Measurements from ENCODE around the gene PIH1D1.
"Not testable (repeated sequence)": the region's sequence is repeated elsewhere in the genome, so short reads cannot be mapped to it uniquely, and the experiment has no call there.

Gene PIH1D1

DNA sequence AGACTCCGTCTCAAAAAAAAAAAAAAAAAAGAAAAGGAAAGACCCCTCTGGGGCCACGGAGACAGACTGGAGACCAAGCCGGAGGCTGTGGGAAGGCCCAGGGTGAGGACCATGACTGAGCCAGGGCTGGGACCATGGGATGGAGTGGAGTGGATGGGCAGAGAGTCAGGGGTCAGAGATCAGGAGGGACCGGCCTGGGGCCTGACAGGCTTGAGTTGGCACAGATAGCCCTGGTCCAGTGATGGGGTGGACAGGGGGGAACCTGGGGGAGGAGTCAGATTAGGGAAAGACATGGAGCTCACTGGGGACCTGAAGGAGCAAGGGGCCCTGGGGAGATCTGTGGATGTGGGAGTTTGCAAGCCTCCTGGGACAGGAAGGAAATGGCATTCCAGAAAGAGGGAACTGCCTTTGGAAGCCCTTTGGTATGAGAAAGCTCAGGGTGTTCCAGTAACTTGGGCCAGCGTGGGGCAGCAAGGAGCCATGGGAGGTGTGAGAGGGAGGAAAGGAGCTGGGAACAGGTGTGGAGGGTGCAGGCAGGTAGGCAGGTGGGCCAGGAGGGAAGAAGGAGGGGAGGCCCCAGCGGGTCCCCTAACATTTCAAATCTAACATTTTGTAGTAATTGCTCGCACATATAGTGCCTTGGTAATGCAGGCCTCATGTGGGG is 29.5 kb upstream of the PIH1D1 start:
- H3K27me3 ChIP-seq (ENCODE audit: control insufficient read depth in 2 of 2, insufficient read depth in 2 of 2, low read length in 2 of 2), result no peaks in the 10 kb centered on the region
- no peaks in the 10 kb centered on the region for H3K4me1 ChIP-seq (ENCODE audit: control insufficient read depth in 2 of 2, insufficient read depth in 2 of 2, low read length in 2 of 2)
- H3K9me3 ChIP-seq (ENCODE audit: control insufficient read depth in 2 of 2, low read length in 2 of 2), result no peaks in the 10 kb centered on the region
- H3K36me3 ChIP-seq (ENCODE audit: control insufficient read depth in 2 of 2, insufficient read depth in 2 of 2, low read length in 2 of 2), result peaks cover 0 to 3% of the 10 kb centered on the region in 2 donors
- H3K27ac ChIP-seq (ENCODE audit: low read depth in 2 of 2, low read length in 2 of 2), result no peak overlapping the region
- no peak overlapping the region for H3K4me3 ChIP-seq (ENCODE audit: low read length in 2 of 2)
- no peak overlapping the region for H3K9ac ChIP-seq (ENCODE audit: low read depth in 1 of 2, low read length in 2 of 2)

DNA sequence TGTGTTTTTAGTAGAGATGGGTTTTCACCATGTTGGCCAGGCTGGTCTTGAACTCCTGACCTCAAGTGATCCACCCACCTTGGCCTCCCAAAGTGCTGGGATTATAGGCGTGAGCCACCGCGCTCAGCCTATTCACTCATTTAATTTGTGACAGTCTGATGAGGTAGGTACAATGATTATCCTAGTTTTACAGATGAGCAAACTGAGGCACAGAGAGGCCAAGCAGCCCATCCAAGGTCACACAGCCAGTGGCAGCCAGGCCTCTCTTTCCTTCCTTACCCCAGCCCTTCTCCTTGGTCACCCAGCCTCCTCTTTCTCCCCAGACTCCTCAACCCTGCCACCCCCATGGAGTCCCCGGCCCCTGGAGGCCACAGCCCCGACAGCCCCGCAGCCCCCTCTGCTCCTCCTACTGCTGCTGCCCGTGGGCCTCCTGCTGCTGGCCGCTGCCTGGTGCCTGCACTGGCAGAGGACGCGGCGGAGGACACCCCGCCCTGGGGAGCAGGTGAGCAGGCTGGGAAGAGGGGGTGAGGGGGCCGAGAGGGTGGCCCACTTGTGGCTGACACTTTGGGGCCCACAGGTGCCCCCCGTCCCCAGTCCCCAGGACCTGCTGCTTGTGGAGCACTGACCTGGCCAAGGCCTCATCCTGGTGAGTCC is 28.5 kb upstream of the PIH1D1 start:
- Histone ChIP-seq H3K9me3 (ENCODE audit: control insufficient read depth in 2 of 2, low read length in 2 of 2) (no peaks in the 10 kb centered on the region), H3K4me1 (ENCODE audit: control insufficient read depth in 2 of 2, insufficient read depth in 2 of 2, low read length in 2 of 2) (no peaks in the 10 kb centered on the region), H3K9ac (ENCODE audit: low read depth in 1 of 2, low read length in 2 of 2) (no peak overlapping the region), H3K27ac (ENCODE audit: low read depth in 2 of 2, low read length in 2 of 2) (no peak overlapping the region), H3K4me3 (ENCODE audit: low read length in 2 of 2) (no peak overlapping the region), H3K36me3 (ENCODE audit: control insufficient read depth in 2 of 2, insufficient read depth in 2 of 2, low read length in 2 of 2) (peaks cover 0 to 3% of the 10 kb centered on the region in 2 donors), H3K27me3 (ENCODE audit: control insufficient read depth in 2 of 2, insufficient read depth in 2 of 2, low read length in 2 of 2) (no peaks in the 10 kb centered on the region)

DNA sequence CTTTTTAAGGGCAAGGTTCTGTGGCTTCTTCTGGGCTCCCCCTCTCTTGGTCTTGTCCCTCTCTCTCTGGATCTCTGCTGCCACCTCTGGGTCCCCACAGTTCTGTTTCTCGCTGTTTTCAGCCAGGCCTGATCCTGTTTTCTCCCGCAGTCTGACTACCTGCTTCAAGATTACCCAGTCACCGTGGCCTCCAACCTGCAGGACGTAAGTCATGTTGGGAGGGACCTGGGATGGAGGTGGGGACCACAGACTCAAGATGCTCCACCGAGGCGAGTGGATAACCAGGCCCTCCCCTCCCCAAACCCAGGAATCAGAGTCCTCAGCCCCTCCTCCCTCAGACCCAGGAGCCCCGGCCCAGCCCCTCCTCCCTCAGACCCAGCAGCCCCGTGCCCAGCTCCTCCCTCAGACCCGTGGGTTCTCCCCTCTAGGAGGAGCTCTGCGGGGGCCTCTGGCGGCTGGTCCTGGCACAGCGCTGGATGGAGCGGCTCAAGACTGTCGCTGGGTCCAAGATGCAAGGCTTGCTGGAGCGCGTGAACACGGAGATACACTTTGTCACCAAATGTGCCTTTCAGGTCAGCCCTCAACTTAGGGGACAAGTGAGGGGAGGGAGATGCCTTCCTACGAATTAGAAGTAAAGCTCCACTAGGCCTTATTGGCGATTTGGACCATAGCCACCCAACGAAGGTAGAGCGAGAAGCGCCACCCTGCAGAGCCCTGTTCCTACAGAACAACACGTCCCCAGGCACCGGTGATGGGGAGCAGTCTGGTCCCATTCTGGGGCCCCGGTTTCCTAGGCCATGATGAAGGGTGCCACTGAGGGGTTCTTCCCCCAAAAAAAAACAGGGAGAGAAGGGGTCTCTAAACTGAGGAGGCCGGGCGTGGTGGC is 24.6 kb upstream of the PIH1D1 start:
- no peaks in the 10 kb centered on the region for H3K27me3 ChIP-seq (ENCODE audit: control insufficient read depth in 2 of 2, insufficient read depth in 2 of 2, low read length in 2 of 2)
- no peak overlapping the region for H3K27ac ChIP-seq (ENCODE audit: low read depth in 2 of 2, low read length in 2 of 2)
- no peak overlapping the region for H3K9ac ChIP-seq (ENCODE audit: low read depth in 1 of 2, low read length in 2 of 2)
- peaks cover 5 to 8% of the 10 kb centered on the region in 2 donors for H3K4me1 ChIP-seq (ENCODE audit: control insufficient read depth in 2 of 2, insufficient read depth in 2 of 2, low read length in 2 of 2)
- no peaks in the 10 kb centered on the region for H3K9me3 ChIP-seq (ENCODE audit: control insufficient read depth in 2 of 2, low read length in 2 of 2)
- H3K36me3 ChIP-seq (ENCODE audit: control insufficient read depth in 2 of 2, insufficient read depth in 2 of 2, low read length in 2 of 2), result peaks cover 0 to 3% of the 10 kb centered on the region in 2 donors
- peak overlapping the region in 1 of 2 donors; percentile 76 for H3K4me3 ChIP-seq (ENCODE audit: low read length in 2 of 2)

DNA sequence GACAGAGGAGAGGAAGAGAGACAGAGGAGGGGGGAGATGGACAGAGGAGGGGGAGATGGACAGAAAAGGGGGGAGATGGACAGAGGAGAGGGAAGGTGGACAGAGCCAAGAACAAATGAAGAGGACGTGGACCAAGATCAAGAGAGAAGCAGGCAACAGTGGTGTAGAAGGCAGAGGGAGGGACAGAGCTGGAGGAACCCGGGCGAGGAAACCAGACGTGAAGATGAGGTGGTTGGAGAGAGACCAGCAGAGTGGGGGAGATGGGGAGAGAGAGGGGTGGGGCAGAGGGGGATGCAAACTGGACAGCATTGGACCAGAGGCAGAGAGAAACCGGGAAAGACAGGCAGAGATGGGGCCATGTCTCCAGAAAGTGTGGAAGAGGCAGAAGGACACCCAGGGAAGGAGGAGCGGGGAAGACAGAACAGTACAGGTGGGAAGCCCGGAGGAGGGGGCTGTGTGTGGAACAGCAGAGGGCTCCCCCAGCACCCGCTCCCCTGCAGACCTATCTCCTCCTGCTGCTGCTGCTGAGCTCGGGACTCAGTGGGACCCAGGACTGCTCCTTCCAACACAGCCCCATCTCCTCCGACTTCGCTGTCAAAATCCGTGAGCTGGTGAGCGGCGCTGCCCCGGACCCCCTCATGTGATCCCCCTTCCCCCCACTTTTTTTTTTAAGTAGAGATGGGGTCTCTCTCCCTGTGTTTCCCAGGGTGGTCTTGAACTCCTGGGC is 23.7 kb upstream of the PIH1D1 start:
- H3K4me1 ChIP-seq (ENCODE audit: control insufficient read depth in 2 of 2, insufficient read depth in 2 of 2, low read length in 2 of 2), result peaks cover 5 to 8% of the 10 kb centered on the region in 2 donors
- peaks cover 0 to 5% of the 10 kb centered on the region in 2 donors for H3K36me3 ChIP-seq (ENCODE audit: control insufficient read depth in 2 of 2, insufficient read depth in 2 of 2, low read length in 2 of 2)
- H3K9ac ChIP-seq (ENCODE audit: low read depth in 1 of 2, low read length in 2 of 2), result peak overlapping the region; percentile 60 to 69
- peak overlapping the region; percentile 69 to 85 for H3K27ac ChIP-seq (ENCODE audit: low read depth in 2 of 2, low read length in 2 of 2)
- H3K9me3 ChIP-seq (ENCODE audit: control insufficient read depth in 2 of 2, low read length in 2 of 2), result no peaks in the 10 kb centered on the region
- H3K4me3 ChIP-seq (ENCODE audit: low read length in 2 of 2), result peak overlapping the region; percentile 76 to 78
- H3K27me3 ChIP-seq (ENCODE audit: control insufficient read depth in 2 of 2, insufficient read depth in 2 of 2, low read length in 2 of 2), result no peaks in the 10 kb centered on the region

DNA sequence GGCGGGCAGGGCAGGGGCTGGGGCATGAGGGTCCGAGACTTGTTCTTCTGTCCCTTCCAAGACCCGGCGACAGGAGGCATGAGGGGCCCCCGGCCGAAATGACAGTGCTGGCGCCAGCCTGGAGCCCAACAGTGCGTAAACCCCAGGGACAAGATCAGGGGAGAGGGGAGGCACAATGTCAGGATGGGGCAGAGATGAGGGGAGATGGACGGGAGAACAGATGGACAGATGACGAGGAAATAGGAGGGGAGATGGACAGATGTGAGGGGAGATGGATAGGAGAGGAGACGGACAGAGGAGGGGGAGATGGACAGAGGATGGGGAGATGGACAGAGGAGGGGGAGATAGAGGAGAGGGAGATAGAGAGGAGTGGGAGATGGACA is 22.9 kb upstream of the PIH1D1 start:
- H3K27me3 ChIP-seq (ENCODE audit: control insufficient read depth in 2 of 2, insufficient read depth in 2 of 2, low read length in 2 of 2), result no peaks in the 10 kb centered on the region
- peak overlapping the region; percentile 76 to 78 for H3K4me3 ChIP-seq (ENCODE audit: low read length in 2 of 2)
- peaks cover 9 to 10% of the 10 kb centered on the region in 2 donors for H3K4me1 ChIP-seq (ENCODE audit: control insufficient read depth in 2 of 2, insufficient read depth in 2 of 2, low read length in 2 of 2)
- peaks cover 0 to 3% of the 10 kb centered on the region in 2 donors for H3K36me3 ChIP-seq (ENCODE audit: control insufficient read depth in 2 of 2, insufficient read depth in 2 of 2, low read length in 2 of 2)
- no peaks in the 10 kb centered on the region for H3K9me3 ChIP-seq (ENCODE audit: control insufficient read depth in 2 of 2, low read length in 2 of 2)
- H3K27ac ChIP-seq (ENCODE audit: low read depth in 2 of 2, low read length in 2 of 2), result peak overlapping the region; percentile 69 to 85
- peak overlapping the region; percentile 60 to 69 for H3K9ac ChIP-seq (ENCODE audit: low read depth in 1 of 2, low read length in 2 of 2)

DNA sequence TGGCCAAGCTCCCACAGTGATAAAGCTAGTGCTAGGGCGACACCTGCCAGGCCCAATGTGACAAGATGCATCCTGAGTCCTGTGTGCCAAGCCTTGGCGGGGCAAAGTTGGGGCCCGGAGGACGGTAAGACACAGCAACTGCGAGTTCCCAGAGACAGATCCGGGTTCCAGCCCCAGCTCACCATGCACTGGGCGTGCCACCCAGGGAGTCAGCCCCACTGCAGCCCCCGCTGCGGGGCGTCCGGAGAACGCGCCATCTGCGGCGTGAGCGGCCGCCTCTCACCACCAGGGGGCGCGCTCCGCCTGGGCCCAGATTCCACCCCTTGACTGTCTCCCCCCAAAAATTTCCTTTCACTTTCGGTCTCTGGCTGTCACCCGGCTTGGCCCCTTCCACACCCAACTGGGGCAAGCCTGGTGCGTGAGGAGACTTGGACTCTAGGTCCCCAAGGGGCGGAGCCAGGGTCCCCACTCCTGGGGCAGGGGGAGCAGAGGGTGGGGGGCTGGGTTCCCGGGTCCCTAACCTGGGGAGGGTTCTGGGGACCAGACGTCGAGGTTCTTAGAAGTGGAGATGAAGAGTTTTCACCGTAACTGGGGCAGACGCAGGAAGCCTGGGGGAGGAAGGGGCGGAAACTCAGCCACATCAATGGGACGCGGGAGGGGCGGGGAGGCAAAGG is 22.4 kb upstream of the PIH1D1 start, which contains the start of gene FLT3LG:
Gene FLT3LG, plus strand, starts transcription at position 348 of the 674 bp plus-strand sequence. CDS start 425 bp downstream, outside the sequence.
- H3K36me3 ChIP-seq (ENCODE audit: control insufficient read depth in 2 of 2, insufficient read depth in 2 of 2, low read length in 2 of 2), result peaks cover 0 to 3% of the 10 kb centered on the region in 2 donors
- peak within 1 kb of the TSS; percentile 69 to 85 for H3K27ac ChIP-seq (ENCODE audit: low read depth in 2 of 2, low read length in 2 of 2)
- peak within 1 kb of the TSS; percentile 60 to 69 for H3K9ac ChIP-seq (ENCODE audit: low read depth in 1 of 2, low read length in 2 of 2)
- H3K4me3 ChIP-seq (ENCODE audit: low read length in 2 of 2), result peak within 1 kb of the TSS; percentile 76 to 78
- H3K9me3 ChIP-seq (ENCODE audit: control insufficient read depth in 2 of 2, low read length in 2 of 2), result no peaks in the 10 kb centered on the region
- H3K27me3 ChIP-seq (ENCODE audit: control insufficient read depth in 2 of 2, insufficient read depth in 2 of 2, low read length in 2 of 2), result no peaks in the 10 kb centered on the region
- peaks cover 9 to 10% of the 10 kb centered on the region in 2 donors for H3K4me1 ChIP-seq (ENCODE audit: control insufficient read depth in 2 of 2, insufficient read depth in 2 of 2, low read length in 2 of 2)

DNA sequence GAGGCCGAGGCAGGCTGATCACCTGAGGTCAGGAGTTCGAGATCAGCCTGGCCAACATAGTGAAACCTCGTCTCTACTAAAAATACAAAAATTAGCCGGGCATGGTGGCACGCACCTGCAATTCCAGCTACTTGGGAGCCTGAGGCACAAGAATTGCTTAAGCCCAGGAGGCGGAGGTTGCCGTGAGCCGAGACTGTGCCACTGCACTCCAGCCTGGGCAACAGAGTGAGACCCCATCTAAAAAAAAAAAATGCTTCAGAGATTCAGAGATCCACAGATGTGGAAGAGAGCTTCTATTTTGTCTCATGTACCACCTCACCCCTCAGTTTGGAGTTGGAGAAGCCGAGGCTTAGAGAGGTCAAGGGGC is 21.9 kb upstream of the PIH1D1 start:
- Histone ChIP-seq H3K4me3 (ENCODE audit: low read length in 2 of 2) (peak overlapping the region; percentile 76 to 78), H3K9ac (ENCODE audit: low read depth in 1 of 2, low read length in 2 of 2) (peak overlapping the region; percentile 47 to 69), H3K4me1 (ENCODE audit: control insufficient read depth in 2 of 2, insufficient read depth in 2 of 2, low read length in 2 of 2) (peaks cover 12 to 13% of the 10 kb centered on the region in 2 donors), H3K27ac (ENCODE audit: low read depth in 2 of 2, low read length in 2 of 2) (peak overlapping the region; percentile 69 to 85)
- not testable (repeated sequence) for H3K36me3 ChIP-seq (ENCODE audit: control insufficient read depth in 2 of 2, insufficient read depth in 2 of 2, low read length in 2 of 2); H3K9me3 ChIP-seq (ENCODE audit: control insufficient read depth in 2 of 2, low read length in 2 of 2); H3K27me3 ChIP-seq (ENCODE audit: control insufficient read depth in 2 of 2, insufficient read depth in 2 of 2, low read length in 2 of 2)

DNA sequence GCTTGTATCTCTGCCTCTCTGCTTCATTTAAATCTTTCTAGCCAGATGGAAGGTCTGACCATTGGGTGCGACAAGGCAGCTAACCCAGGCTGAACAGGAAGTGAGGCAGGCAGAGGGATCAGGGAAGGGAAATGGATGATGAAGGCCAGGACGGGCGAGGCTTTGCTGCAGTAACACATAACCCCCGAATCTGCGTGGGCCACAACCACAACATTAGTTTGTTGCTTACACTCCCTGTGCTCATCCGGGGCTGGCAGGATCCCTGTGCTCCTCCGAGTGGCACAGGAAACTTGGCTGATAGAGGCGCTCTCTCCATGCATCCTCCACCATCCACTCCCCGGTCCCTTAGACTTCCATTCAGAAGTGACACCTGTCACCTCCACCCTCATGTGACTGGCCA is 21.3 kb upstream of the PIH1D1 start:
- Histone ChIP-seq H3K9ac (ENCODE audit: low read depth in 1 of 2, low read length in 2 of 2) (no peak overlapping the region), H3K27ac (ENCODE audit: low read depth in 2 of 2, low read length in 2 of 2) (peak overlapping the region in 1 of 2 donors; percentile 9), H3K27me3 (ENCODE audit: control insufficient read depth in 2 of 2, insufficient read depth in 2 of 2, low read length in 2 of 2) (no peaks in the 10 kb centered on the region), H3K9me3 (ENCODE audit: control insufficient read depth in 2 of 2, low read length in 2 of 2) (no peaks in the 10 kb centered on the region), H3K4me3 (ENCODE audit: low read length in 2 of 2) (no peak overlapping the region), H3K4me1 (ENCODE audit: control insufficient read depth in 2 of 2, insufficient read depth in 2 of 2, low read length in 2 of 2) (peaks cover 12 to 17% of the 10 kb centered on the region in 2 donors), H3K36me3 (ENCODE audit: control insufficient read depth in 2 of 2, insufficient read depth in 2 of 2, low read length in 2 of 2) (peaks cover 0 to 3% of the 10 kb centered on the region in 2 donors)

DNA sequence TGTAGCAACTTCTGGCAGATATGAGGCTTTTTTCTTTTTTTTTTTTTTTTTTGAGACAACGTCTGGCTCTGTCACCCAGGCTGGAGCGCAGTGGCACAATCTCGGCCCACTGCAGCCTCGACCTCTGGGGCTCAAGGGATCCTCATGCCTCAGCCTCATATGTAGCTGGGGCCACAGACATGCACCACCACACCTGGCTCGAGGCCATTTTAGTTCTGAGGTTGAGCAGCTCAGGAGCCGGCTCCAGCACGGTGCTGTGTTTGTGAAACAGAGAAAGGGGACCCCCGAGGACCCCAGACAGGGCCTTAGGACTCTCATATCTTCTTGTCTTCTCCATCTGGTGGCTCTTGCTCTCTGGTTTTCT is 19.0 kb upstream of the PIH1D1 start:
- Histone ChIP-seq H3K36me3 (ENCODE audit: control insufficient read depth in 2 of 2, insufficient read depth in 2 of 2, low read length in 2 of 2) (peaks cover 3 to 5% of the 10 kb centered on the region in 2 donors), H3K4me1 (ENCODE audit: control insufficient read depth in 2 of 2, insufficient read depth in 2 of 2, low read length in 2 of 2) (peaks cover 12 to 17% of the 10 kb centered on the region in 2 donors), H3K9ac (ENCODE audit: low read depth in 1 of 2, low read length in 2 of 2) (no peak overlapping the region), H3K9me3 (ENCODE audit: control insufficient read depth in 2 of 2, low read length in 2 of 2) (no peaks in the 10 kb centered on the region), H3K27me3 (ENCODE audit: control insufficient read depth in 2 of 2, insufficient read depth in 2 of 2, low read length in 2 of 2) (no peaks in the 10 kb centered on the region), H3K4me3 (ENCODE audit: low read length in 2 of 2) (no peak overlapping the region), H3K27ac (ENCODE audit: low read depth in 2 of 2, low read length in 2 of 2) (no peak overlapping the region)

Data from mucosa of rectum (tissue), 2 donors.